Suppressor macrophage treated with lipopolysaccharide for 4 hours (primary cell): ENCODE results near the gene GALNT3.

Source experiments
- DNase-seq: peaks from one replicate; pipeline ENCODE4 v3.0.0-alpha.2; 2020

GALNT3 gene

DNA sequence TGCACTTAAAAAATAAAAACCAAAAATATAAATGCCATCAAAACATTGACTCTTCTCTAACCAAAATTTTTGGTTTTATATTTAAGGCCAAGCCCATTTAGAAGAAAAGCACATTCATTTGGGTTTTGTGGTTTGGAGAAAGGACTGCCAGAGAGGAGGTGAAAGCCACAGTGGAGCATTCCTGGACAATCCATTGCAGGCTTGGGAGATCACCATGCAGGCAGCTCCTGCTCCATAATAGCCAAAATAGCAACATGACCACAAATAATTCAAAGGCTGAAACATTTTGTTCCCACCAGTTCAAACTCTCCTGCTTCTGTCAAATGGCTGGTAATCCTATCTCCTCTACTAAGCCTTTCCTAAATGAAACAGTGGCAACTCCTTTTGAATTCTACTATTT is 73.5 kb downstream of the GALNT3 start:
- no peak for DNase-seq

DNA sequence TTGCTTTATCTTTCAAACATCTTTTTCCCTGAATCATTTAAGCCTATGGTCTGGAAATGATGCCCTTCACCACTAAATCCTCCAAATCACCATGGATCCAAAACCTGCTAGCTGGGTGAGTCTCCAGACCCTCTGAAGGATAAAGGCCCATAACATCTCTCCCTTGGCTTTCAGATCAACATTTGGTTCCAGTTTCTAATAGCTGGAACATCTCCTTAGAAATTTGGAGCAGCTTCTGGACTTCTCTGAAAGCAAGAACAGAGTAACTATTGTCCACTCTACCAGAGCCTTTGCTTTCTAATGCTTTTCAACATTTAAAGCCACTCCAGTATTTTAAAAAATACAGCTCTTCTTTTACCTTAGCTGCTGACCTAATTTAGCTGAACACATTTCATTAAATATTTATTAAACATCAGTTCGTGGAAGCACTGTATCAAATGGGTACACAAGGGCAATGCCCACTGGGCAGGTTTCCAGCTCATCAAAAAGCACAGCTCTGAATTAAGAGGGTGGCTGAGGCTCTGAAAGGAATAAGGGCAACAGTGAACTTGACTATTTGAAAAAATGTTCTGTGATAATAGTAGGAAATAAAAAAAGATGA is 75.3 kb downstream of the GALNT3 start:
- DNase-seq = no peak

- DNase-seq = no peak
Observed at GRCh38 chr2:165716091-165716490, 78.0 kb downstream of the GALNT3 start.

- no peak for DNase-seq
Observed at GRCh38 chr2:165706960-165707487, 87.0 kb downstream of the GALNT3 start.

GRCh38 chr2:165701147-165701546 is 92.9 kb downstream of the GALNT3 start:
- no peak for DNase-seq

- DNase-seq = no peak
Observed at GRCh38 chr2:165700531-165700930, 93.5 kb downstream of the GALNT3 start.

DNA sequence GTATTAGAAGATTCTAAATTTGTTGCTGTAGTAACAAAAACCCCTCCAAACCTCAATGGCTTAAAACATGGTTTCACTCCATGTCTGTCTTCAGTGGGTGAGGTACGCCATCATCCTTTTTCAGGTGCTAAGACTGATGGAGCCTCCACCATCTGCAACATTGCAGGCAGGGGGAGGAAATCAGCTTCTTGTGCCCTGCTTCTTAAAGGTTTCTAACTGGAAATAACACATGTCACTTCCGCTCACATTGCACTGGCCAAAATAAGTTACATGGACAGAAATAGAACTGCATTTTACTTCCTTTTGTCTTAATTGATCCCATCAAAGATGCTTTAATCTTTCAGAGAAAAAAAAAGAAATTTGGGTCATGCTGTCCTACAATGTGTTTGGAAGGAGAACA is 94.1 kb downstream of the GALNT3 start:
- no peak for DNase-seq

DNA sequence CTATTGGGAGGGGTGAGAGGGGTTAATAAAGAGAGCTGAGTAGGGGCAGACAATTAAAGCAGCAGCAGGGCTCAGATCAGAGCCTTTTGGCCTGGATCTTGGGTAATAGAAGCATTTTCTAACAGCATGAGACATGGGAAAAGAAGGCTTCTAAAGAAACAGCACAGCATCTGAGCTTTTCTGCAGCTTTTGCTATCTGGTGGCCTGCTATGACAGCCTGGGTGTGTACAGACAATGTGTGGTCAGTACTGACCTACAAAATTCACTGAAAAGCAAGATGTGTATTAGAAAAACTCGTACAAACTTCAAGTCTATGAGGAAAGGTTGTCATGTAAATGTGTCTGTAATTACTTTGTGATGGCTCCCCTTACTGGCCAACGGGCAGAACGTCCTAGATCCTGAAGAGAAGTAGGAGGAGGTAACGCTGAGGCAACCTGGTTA is 95.6 kb downstream of the GALNT3 start:
- peak; percentile 9 for DNase-seq

DNA sequence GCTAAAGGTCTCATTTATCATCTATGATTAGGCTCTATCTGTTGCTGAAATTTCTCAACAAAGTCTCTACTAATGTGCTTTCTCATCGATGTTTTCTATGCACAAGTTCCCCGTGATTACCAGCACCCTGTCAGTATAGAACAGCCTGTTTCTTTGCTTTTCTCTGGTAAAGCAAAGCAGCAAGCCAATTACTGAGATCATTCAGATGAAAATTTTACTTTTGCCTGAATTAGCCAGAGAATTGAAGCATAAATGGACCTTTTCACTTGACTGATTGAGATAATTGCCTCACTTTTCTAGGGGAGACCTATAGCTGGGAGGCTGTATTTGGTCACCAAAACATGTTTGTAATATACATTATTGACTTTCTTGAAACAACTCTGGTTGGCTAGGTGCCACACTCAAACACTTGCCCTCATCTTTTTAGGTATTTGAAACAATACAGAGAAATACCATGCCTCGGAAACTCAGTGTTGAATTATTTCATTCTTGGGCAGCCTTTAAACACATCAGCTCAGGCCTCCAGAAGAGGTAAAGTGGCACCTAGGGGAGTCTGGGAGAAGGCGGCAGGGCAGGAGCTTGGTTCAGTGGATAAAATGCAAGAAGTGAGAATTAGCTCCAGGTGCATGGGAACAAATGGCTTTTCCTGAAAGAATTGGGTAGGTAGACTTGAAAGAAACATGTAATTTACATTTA is 96.2 kb downstream of the GALNT3 start:
- DNase-seq = no peak
